Lower leg skin (tissue), 4 donors: ENCODE measurements around the gene ROR1. TPM values are rescaled to one million over a fixed set of nuclear protein-coding genes. Genes with fewer than 3 reads are reported as not detected.

Experiments used
- DNase-seq, 2 donors: peaks; one replicate each; pipeline ENCODE4 v3.0.0-alpha.2; 2019; ENCODE audit warnings: low spot score in 2 of 2
- H3K4me3 ChIP-seq: fragments of 200-600 bp; sonication (generic); 2 replicates; pipeline ENCODE4 v1.5.1; 2017; ENCODE audit warnings: mild to moderate bottlenecking, low read depth; ENCODE audit not compliant: poor library complexity, severe bottlenecking
- CTCF ChIP-seq, 3 donors: fragments of 450-650 bp; IDR thresholded peaks; one replicate each; pipeline ENCODE4 v1.5.1; 2016; ENCODE audit warnings: antibody characterized with exemption in 3 of 3, mild to moderate bottlenecking in 3 of 3, moderate library complexity in 2 of 3
- POLR2A ChIP-seq, 2 donors: fragments of 450-650 bp; IDR thresholded peaks; one replicate each; pipeline ENCODE4 v1.6.1; 2016 to 2017; ENCODE audit warnings: antibody characterized with exemption in 2 of 2, mild to moderate bottlenecking in 1 of 2, moderate library complexity in 1 of 2
- WGBS, 2 donors: methylation state at CpG; one replicate each; pipeline ENCODE4 v1.1.5; 2018; 5-methylcytosine and 5-hydroxymethylcytosine counted together
- intact Hi-C: fragments of 100-400 bp; cut with DNase I; formaldehyde crosslinking; loops from one replicate; pipeline ENCODE4 v1.15.0; 2023; ENCODE audit warnings: low total_unique reads
- total RNA-seq, 4 donors: library from RNA; depleted of rRNA; stranded (reverse); fragments of >200 nt; gene quantifications; one replicate each; pipeline ENCODE4 v1.1.0, GENCODE V29; 2016

The ROR1 gene
- total RNA-seq, 4 donors from 2014 or later: 12.9 to 28.6 (median 22.5) TPM

DNA sequence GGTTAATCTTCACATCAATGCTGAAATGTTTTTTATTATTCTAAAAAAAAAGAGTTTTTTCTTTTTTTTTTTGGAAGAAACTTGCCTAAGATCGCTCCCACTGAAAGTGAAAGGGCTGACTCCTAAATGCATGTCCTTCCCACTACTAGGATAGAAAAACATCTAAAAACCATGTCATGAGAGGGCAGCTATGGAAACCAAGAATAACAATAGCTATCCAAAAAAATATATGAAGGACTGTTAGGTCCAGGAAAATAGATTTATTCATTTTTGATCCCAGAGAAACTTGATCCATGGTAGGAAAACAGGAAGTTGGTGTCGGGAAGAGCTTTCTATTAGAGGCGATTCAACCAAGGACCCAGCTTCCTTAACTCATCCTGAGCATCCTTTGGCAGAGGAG is 23.1 kb upstream of the ROR1 start:
- no peak for DNase-seq
- TF ChIP-seq CTCF (IDR thresholded peaks at IDR 0.05) (no peak), POLR2A (IDR thresholded peaks at IDR 0.05) (no peak)
- intact Hi-C loops: no loop called here
- 61 to 74% methylated on average over 3 of the region's 3 CpGs for WGBS, 2 donors
- no peak overlapping the region for H3K4me3 ChIP-seq

DNA sequence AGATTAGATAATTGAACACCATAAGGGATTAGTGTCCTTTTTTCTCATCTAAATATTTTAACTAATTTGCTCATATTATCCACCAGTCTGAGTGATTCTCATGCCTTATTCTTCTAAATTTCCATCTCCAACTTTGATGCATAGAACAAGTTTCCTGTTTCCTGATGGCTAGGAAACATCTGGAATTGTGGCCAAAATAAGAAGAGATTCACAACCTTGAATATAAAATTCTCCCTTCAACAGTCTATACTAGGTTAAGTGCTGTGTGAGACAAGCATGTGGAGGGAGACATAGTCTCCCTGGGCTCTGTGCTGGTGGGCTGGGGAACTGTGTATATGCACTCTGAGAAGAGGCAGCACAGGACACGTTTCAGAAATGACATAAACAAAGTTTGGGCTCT is 21.6 kb upstream of the ROR1 start:
- WGBS, 2 donors: 69 to 73% methylated on average over 1 of the region's 1 CpG
- TF ChIP-seq POLR2A (IDR thresholded peaks at IDR 0.05) (no peak), CTCF (IDR thresholded peaks at IDR 0.05) (no peak)
- no peak for DNase-seq
- H3K4me3 ChIP-seq: no peak overlapping the region
- intact Hi-C loops: no loop called here

GRCh38 chr1:63753591-63753990 is 20.2 kb upstream of the ROR1 start:
- DNase-seq: no peak
- intact Hi-C loops: no loop called here
- H3K4me3 ChIP-seq: no peak overlapping the region
- 65 to 66% methylated on average over 6 of the region's 6 CpGs for WGBS, 2 donors
- TF ChIP-seq POLR2A (IDR thresholded peaks at IDR 0.05): no peak
- TF ChIP-seq CTCF (IDR thresholded peaks at IDR 0.05): no peak

DNA sequence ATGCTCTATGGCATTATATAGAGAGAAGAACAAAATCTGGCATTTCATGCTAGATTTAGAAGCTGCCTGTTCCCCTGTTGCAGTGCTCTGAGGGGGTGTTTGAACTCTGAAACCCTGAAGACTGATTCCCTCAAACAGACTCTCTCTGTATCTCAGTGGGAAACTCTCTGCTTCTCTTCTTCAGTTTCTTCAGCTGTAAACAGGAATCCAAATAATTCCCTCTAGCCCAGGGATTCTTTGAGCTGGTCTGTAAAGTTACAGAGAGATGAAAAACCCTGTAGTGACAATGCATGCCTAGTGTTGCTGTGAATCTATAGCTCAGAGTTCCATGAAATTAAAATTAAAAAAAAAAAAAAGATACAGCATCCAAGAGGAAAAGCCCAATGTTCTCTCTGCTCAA is 17.0 kb upstream of the ROR1 start:
- no peak for DNase-seq
- TF ChIP-seq POLR2A (IDR thresholded peaks at IDR 0.05): no peak
- TF ChIP-seq CTCF (IDR thresholded peaks at IDR 0.05): no peak
- intact Hi-C loops: no loop called here
- H3K4me3 ChIP-seq: no peak overlapping the region

DNA sequence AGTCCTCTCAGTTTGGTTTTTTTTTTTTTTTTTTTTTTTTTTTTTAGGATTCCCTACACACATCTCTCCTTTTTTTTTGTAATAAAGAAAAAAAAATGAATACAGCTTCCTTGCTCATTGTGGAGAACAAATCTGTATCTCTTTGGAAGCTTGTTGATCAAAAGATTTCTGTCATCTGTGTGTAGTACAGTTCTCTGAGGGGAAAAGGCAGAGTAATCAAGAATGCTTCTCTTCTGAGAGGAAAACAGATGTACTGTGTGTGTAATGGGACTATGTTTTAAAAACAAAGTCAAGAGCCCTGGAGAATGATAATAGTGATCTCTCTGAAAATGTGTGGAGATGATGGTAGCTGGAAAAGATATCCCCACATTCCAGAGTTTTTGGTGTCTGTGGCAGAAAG is 16.5 kb upstream of the ROR1 start:
- intact Hi-C loops: no loop called here
- DNase-seq: no peak
- no peak for TF ChIP-seq CTCF (IDR thresholded peaks at IDR 0.05)
- no peak for TF ChIP-seq POLR2A (IDR thresholded peaks at IDR 0.05)
- H3K4me3 ChIP-seq: no peak overlapping the region

DNA sequence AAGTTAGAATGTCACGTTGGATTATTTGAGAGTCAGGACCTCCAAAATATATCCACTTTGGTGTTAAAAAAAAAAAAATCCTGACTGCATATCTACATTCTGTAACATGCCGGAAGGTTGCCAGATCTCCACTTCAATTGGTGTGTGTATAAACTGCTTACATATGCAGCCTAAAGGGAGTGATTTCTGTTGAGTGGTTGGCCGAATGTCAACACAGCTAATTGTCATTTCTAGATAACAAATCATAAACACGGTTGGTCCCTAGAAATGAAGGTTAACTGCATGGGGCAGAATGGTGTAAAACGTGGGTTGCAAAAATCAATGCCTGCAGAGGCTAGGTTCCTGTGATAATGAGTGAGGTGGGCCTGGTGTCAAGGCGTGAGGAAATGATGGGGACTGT is 15.0 kb upstream of the ROR1 start:
- intact Hi-C loops: no loop called here
- DNase-seq: no peak
- no peak overlapping the region for H3K4me3 ChIP-seq
- TF ChIP-seq POLR2A (IDR thresholded peaks at IDR 0.05) (no peak), CTCF (IDR thresholded peaks at IDR 0.05) (no peak)
- WGBS, 2 donors: 70 to 76% methylated on average over 6 of the region's 6 CpGs
